CMK (cell line): ENCODE data around the gene SCRG1.
A peak's percentile ranks its signal among the peaks of the same experiment; 100 is the strongest.

Experiments used
- DNase-seq: peaks from one replicate; pipeline ENCODE4 v3.0.0-alpha.2; 2010; ENCODE audit warnings: low read depth

Gene SCRG1

GRCh38 chr4:173411106-173411693 lies 12.3 kb upstream of the SCRG1 start:
- DNase-seq, result no peak

- no peak for DNase-seq
Observed at GRCh38 chr4:173410079-173410478, 11.2 kb upstream of the SCRG1 start.

- DNase-seq, result no peak
Observed at GRCh38 chr4:173405840-173406606, 7.1 kb upstream of the SCRG1 start.

DNA sequence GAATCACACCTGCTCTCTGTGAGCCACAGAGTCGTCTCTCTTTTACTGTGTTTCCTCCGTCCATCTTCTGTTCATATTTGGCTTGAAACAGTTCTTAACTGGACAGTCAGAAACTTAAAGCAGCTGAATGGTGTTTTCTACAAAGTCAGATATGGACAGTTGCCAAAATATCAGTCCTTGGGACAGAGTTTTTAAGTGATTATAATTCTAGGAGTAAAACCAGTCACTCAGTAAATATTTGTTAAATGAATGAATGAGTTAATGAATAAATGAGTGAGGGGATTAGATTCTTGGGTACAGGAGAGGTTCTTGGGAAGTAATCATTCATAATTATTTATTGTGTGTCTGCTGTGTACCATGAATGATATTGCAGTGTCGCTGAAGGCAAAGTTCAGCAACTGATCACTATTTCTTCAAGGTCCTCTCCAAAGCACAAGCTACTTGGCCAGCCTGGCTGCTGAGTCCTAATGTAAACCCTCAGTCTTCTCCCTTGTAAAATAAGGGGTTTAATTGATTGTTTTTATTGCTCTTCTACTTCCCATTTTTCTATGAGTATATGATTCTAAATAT lies 5.5 kb upstream of the SCRG1 start:
- DNase-seq, result no peak

DNA sequence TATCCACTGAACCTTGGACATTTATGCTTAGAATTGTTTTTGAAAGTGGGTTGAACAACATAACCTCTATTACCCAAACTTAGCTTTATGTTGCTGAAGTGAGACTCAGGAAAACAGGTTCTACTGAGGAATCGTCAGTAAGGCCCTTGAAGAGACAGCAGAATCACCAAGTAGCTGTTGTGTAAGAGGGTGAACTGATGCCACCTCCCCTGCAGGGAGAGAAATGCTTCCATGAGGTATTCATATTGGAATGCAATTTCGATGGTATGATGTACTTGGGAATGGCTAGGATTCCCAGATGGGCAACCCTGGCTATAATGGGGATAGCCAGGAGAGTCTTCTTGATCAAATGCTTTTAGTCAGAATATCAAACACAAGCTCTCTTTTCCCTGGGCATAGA lies 4.1 kb upstream of the SCRG1 start:
- no peak for DNase-seq

GRCh38 chr4:173401063-173401462 lies 2.1 kb upstream of the SCRG1 start:
- DNase-seq, result no peak

- DNase-seq, result no peak
Observed at GRCh38 chr4:173398220-173398619, 696 bp downstream of the SCRG1 start.

GRCh38 chr4:173397604-173398003 lies 1.3 kb downstream of the SCRG1 start:
- no peak for DNase-seq

GRCh38 chr4:173391701-173392100 lies 7.2 kb downstream of the SCRG1 start:
- no peak for DNase-seq

DNA sequence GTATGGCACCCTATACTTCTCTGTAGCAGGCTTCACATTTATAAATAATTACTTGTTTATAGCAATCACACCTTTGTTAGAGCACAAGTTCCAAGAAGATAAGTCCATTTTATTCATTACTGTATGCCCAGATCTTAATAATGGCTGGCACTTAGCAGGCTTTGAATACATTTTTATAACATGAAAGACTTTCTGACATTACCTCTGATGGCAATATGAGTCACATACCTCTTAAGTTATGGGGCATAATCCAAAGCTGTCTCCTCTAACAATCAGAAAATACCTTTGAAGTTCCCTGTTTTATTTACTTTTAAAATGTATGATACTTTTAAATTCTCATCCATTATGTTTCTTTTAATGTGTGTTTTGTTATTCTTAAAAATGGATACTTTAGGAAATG lies 12.2 kb downstream of the SCRG1 start:
- DNase-seq, result no peak

GRCh38 chr4:173382349-173382748 lies 16.6 kb downstream of the SCRG1 start:
- DNase-seq, result no peak

DNA sequence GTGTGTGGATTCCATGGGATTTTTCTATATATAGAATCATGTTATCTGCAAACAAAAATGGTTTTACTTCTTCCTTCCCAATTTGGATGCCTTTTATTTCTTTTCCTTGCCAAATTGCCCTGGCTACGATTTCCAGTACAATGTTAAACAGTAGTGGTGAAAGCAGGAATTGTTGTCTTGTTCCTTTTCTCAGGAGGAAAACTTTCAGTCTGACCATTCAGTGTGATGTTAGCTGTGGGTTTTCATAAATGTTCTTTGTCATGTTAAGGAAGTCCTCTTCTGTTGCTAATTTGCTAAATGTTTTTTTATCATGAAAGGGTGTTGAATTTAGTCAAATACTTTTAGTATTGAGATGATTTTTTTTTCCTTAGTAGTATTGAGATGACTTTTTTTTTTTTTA lies 17.3 kb downstream of the SCRG1 start:
- DNase-seq, result no peak

DNA sequence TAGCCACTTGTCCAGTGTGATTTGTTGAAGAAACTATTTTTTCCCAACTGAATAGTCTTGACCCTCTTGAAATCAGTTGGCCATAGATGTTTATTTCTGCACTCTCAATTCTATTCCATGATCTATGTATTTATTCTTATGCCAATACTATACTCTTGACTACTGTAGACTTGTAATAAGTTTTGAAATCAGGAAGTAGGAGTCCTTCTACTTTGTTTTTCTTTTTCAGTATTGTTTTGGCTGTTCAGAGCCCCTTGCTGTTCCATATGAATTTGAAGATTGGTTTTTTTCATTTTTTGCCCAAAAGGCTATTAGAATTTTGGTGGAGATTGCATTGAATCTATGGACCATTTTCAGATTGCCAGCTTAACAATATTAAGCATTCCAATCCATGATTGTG lies 17.9 kb downstream of the SCRG1 start:
- no peak for DNase-seq

GRCh38 chr4:173379929-173380328 lies 19.0 kb downstream of the SCRG1 start:
- DNase-seq, result no peak

DNA sequence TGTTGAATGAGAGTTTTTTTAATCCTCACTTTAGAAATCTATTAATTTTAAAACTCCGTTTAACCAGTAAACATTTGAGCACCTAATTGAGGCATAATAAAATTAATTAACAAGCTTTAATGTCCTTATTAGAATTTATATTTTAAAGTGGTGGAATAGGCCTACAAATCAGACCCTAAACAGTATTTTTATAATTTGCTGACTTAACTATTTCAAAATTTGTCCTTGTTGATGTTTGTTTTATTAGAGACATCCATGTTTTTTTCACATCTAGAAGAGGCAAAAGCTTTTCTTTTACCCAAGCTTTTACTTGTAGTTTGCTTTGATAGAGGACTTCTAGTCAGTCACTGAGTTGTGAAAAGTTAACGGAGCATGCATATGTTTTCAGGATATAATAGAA lies 24.3 kb downstream of the SCRG1 start:
- no peak for DNase-seq

DNA sequence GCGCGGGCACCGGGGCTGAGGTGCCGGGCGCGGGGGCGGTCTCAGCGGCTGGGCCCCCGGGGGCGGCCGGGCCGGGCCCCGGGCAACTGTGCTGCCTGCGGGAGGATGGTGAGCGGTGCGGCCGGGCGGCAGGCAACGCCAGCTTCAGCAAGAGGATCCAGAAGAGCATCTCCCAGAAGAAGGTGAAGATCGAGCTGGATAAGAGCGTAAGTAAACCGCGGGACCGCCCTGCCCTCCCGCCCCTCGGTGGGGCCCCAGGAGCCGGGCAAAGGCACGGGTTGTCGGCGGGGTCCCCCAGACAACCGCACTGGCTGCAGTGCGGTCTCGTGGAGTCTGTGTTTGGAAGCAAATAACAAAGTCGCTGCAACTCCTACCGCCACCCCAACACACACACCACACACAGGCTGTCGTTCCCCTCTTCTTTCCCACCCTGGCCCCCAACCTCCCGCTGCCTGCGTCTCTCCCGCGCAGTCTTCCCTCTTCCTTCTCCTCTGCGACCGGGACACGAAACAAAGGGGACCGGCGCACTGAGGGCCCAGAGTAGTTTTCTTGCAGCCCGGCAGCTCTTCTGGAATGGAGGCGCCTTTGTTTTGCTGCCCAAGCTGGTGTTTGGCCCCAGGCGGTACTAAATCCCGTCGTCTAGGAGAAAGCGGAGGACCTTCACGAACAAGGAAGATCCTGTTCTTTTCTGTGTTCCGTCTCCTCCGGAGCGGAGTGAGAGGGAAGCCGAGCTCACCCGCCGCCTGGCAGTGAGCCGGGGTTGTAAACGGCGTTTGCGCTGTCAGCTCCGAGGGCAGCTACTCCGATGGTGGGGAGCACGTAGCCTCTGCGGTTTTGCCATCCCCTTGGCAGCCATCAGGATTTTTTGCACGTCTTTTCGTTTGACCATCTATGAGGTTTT lies 27.4 kb downstream of the SCRG1 start:
- DNase-seq, result no peak

GRCh38 chr4:173370477-173371291 lies 28.2 kb downstream of the SCRG1 start, which contains the start of gene SAP30:
SAP30 (plus strand) TSS chr4:173370954; CDS start chr4:173371183, 229 bp downstream.
- peak; percentile 84 for DNase-seq

GRCh38 chr4:173370130-173370476 lies 28.8 kb downstream of the SCRG1 start:
- no peak for DNase-seq

GRCh38 chr4:173367946-173368345 lies 31.0 kb downstream of the SCRG1 start:
- DNase-seq, result no peak

DNA sequence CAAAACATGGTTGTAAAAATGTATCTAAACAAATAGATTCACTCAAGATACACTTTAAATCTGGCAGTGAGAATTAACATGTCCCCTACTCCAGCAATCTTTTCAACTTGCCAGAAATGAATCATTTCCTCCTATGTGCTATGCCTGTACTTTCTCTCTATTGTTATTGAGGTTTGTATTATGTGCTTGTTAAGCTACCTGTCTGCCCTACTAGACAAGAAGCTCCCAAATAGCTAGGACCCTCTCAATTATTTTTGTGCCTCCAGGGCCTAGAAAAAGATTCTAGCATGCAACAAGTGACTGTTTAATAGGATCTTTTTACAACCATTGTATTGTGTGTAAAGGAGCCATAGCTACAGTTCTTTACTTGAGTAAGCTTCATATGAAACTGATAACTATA lies 31.6 kb downstream of the SCRG1 start:
- no peak for DNase-seq

- no peak for DNase-seq
Observed at GRCh38 chr4:173365359-173365996, 33.4 kb downstream of the SCRG1 start.
